Tongue (tissue), 2 donors: ENCODE measurements around the gene OR1F1. TPM values are rescaled to one million over a fixed set of nuclear protein-coding genes. Genes with fewer than 3 reads are reported as not detected.
A peak's percentile ranks its signal among the peaks of the same experiment; 100 is the strongest.
"Not testable (repeated sequence)": the region's sequence is repeated elsewhere in the genome, so short reads cannot be mapped to it uniquely, and the experiment has no call there.

ENCODE experiments used
- DNase-seq: peaks from one replicate; pipeline ENCODE4 v3.0.0-alpha.2; 2015
- total RNA-seq: library from RNA; depleted of rRNA; stranded (reverse); fragments of >200 nt; gene quantifications from one replicate; pipeline ENCODE4 v1.2.3, GENCODE V29; 2014

OR1F1 gene
- total RNA-seq, result not detected

DNA sequence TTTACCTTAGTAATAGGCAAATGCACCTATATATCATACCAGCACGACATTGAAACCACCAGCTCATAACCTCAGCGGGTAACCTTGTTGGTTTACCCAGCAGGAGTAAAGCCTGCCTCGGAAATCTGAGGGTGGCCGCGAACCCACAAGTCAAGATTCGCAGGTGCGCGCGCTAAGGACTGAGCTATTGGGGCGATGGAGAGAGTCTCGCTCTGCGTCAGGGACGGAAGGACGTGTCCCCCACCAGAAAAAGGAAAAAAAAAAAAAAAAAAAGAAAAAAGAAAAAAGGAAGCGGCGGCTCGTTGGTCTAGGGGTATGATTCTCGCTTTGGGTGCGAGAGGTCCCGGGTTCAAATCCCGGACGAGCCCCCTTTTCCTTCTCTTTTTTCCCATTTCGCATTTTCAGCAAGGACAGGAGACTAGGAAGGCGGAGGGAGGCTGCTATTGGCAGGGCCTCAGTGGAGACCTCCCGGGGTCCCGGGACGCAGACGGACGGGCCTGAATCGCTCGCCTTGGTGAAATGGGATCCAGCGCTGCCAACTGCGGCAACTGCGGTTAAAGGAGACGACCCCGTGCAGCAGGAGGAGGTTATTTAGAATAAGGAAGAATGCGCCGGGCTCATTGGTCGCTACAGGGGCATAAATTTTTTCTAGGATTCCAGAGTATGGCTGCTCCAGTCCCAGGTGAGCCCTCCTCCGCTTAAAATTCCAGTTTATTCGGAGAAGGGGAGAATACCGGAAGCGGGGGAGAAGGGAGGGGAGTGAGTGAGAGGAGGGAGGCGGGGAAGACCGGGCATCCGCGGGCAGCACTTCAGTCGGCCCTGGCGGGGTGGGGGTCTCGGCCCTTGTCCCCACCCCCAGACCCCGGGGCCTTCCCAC lies at the start of gene OR1F1:
OR1F1 (plus strand) TSS at position 407 of the 877 bp plus-strand sequence.
- DNase-seq, result no peak

DNA sequence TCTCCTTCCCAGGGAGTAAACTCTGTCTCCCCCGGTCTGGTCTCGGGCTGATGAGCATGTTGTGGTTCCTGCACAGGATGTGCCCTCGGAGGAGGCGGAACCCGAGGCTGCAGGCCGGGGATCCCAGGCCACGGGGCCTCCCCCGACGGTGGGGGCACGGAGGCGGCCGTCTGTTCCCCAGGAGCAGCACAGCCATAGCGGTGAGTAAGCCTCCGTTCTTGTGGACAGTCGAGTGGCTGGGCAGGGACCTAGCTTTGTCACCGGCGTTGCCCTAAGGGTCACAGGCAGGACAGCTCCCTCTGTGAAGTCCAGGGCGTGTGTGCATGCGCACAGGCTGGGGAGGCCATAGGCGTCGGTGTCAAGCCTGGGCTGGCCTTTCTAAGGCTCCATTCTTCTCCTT lies 49.7 kb upstream of the OR1F1 start:
- DNase-seq, result no peak

GRCh38 chr16:3138823-3139426 lies 49.1 kb upstream of the OR1F1 start:
- no peak for DNase-seq

GRCh38 chr16:3139561-3139960 lies 48.4 kb upstream of the OR1F1 start:
- not testable (repeated sequence) for DNase-seq

- DNase-seq, result no peak
These were observed 47.2 kb upstream of the OR1F1 start for GRCh38 chr16:3140603-3141427.

- no peak for DNase-seq
These were observed 46.2 kb upstream of the OR1F1 start for GRCh38 chr16:3141781-3142311.

DNA sequence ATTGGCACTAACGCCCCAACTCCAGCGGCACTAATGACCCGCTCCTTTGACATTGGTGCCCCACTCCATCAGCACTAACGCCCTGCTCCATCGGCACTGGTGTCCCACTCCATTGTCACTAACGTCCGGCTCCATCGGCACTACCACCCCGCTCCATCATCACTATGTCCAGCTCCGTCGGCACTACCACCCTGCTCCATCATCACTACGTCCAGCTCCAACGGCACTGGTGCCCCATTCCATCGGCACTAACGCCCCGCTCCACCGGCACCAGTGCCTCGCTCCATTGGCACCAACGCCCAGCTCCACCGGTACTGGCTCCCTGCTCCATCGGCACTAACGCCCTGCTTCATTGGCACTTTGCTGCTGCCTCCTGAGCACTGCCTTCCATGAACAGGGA lies 45.7 kb upstream of the OR1F1 start:
- no peak for DNase-seq

GRCh38 chr16:3142770-3143169 lies 45.2 kb upstream of the OR1F1 start:
- DNase-seq, result no peak

GRCh38 chr16:3143189-3143588 lies 44.8 kb upstream of the OR1F1 start:
- no peak for DNase-seq

DNA sequence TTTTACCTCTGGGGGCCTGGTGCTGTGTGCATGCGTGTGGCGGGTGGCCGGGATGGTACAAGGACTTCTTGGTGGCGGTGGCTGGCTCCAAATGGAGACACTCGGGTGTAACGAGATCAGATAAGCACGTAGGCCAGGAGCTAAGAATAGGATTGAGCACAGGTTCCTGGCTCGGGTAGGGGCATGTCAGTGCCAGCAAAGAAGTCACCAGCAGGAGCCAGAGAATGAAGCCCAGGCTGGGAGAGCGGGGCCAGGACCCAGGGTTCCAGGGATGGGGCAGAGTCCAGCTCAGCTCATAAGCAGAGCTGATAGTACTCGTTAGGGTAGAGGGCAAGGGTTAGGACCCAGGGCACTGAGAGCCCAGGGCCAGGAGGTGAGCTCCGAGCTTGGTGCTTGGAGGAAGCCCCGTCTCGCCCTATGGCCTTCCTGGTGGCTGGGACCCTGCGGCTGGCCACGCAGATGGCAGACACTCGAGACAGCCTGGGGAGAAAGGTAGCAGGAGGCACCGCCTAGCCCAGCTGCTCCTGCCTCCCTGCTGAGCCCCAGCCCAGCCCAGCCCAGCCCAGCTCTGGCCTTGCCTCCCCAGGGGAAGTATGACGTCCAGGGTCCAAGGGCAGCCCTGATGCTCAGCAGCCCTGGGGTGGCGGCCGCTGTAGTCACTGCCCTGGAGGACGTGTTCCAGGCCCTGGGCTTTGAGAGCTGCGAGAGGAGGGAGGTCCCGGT lies 44.2 kb upstream of the OR1F1 start:
- DNase-seq, result peak; percentile 48

DNA sequence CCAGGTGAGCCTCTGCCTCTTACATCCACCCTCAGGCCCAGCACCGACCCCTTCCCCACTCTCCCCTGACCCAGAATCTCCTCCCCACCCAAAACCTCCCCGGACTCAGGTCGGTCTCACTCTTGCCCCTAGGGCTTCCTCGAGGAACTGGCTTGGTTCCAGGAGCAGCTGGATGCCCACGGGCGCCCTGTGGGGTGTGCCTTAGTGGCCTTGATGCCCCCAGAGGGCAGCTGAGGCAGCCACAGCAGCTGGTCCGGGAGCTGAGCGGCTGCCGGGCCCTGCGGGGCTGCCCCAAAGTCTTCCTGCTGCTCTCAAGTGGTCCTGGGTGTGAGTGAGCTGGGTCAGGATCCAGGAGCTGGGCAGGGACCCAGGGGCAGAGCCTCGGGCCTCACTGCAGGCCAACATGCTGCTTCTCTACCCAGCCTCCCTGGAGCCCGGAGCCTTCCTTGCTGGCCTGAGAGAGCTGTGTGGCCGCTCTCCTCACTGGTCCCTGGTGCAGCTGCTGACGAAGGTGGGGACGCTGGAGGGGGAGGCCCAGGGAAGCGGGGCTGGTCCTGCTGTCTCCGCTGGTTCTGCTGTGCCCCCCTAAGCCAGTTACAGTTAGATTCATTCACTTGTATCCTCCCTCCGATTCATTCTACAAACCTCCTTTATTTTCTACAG lies 43.6 kb upstream of the OR1F1 start:
- DNase-seq, result no peak

GRCh38 chr16:3145151-3145550 lies 42.9 kb upstream of the OR1F1 start:
- no peak for DNase-seq

DNA sequence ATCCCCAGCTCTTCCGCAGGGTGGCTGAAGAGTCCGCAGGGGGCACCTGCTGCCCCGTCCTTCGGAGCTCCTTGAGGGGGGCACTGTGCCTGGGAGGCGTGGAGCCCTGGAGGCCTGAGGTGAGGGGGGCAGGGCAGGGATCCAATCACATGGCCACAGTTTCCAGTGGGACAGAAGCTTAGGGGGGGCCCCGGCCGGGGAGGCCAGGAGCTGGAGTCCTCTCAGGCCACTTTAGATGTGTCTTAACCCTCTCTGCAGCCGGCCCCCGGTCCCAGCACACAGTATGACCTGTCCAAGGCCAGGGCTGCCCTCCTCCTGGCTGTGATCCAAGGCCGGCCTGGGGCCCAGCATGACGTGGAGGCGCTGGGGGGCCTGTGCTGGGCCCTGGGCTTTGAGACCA lies 42.3 kb upstream of the OR1F1 start:
- DNase-seq, result no peak

GRCh38 chr16:3147046-3147756 lies 40.8 kb upstream of the OR1F1 start:
- no peak for DNase-seq

DNA sequence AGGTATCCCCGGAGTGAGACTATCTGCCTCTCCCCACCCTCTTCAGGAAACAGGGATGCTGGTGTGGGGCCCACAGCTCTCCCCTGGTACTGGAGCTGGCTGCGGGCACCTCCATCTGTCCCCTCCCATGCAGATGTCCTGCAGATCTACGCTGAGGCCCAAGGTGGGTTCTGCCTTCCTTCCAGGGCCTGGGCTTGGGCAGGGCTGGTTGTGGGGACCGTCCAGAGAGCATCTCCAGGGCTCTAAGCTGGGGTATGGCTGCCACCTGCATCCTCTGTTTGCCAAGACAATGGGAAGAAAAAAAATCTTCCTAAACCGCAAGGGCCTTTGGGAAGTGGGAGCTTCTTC lies 40.3 kb upstream of the OR1F1 start:
- DNase-seq, result no peak

- DNase-seq, result no peak
These were observed 39.5 kb upstream of the OR1F1 start for GRCh38 chr16:3148256-3149192.

DNA sequence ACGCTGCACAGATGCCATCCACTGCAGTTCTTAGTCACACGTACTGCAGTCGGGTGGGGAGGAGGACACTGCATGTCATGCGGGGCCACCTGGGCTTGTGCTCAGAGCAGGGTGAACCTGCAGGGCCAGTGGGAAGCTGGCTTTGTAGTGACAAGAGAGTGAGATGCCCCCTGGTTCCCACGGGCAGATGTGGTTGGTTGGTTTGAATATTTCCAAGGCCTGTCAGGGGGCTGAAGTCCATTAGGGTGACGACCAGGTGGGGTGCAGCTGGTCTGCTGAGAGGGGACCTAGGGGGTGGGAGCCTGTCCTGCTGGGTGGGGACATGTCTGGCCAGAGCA lies 38.8 kb upstream of the OR1F1 start:
- no peak for DNase-seq

DNA sequence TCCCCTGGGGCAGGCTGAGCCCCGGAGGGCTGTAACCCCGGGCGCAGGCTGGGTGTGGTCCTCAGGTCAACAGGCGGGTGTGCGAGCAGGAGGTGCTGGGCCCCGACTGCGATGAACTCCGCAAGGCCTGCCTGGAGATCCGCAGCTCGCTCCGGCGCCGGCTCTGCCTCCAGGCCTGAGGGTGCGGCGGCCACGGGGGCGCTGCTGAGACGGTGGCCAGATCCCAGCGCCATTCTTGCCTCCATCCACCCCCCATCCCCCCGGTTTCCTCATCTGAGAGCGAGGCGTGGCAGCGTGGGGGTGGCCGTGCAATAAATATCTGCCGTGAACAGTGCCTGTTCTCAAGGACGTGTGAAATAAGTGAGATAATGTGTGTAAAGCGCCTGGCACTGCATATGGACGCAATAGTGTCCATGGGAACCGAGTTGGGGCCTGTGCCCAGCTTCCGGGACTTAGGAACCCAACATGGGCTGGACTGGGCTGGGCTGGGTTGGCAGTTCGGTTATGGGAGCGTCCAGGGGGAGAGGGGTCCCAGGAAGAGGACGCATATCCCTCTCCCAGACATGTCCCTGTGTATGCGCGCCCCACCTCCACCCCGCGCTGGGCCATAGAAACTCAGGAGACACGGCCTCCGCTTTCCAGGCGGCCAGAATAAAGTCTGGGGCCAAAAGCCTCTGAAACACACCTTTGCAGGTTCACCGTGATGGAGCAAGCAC lies 38.2 kb upstream of the OR1F1 start:
- DNase-seq, result peak; percentile 72
